Stimulated activated effector memory CD8-positive, alpha-beta T cell treated with anti-CD3 and anti-CD28 coated beads, Interleukin-12 subunit alpha, Interleukin-12 subunit beta, amount 100 ng/mL, for 72 hours (primary cell): ENCODE measurements around the gene PCNX2.

ENCODE experiments used
- ATAC-seq: fragments of 150-1000 bp; cut with Tn5 transposase; 2 replicates; pipeline ENCODE4 v1.10.0; 2021
- DNase-seq, 2 donors: peaks; one replicate each; pipeline ENCODE4 v3.0.0; 2021 to 2022; ENCODE audit warnings: low spot score in 2 of 2
- H3K27ac Mint-ChIP-seq: one replicate; pipeline ENCODE4 v1.8.0; 2022; ENCODE audit warnings: mild to moderate bottlenecking, mixed read lengths
- H3K36me3 Mint-ChIP-seq: one replicate; pipeline ENCODE4 v1.8.0; 2022; ENCODE audit warnings: mild to moderate bottlenecking, mixed read lengths
- H3K4me1 Mint-ChIP-seq: one replicate; pipeline ENCODE4 v1.8.0; 2022; ENCODE audit warnings: mixed read lengths
- H3K4me3 Mint-ChIP-seq: one replicate; pipeline ENCODE4 v1.8.0; 2022; ENCODE audit warnings: mild to moderate bottlenecking, mixed read lengths
- H3K9me3 Mint-ChIP-seq: one replicate; pipeline ENCODE4 v1.8.0; 2022; ENCODE audit warnings: mixed read lengths

PCNX2 gene

GRCh38 chr1:232936941-232937340, 358.6 kb downstream of the PCNX2 start:
- Mint-ChIP-seq H3K36me3 (no peaks in the 10 kb centered on the region), H3K4me1 (no peaks in the 10 kb centered on the region), H3K9me3 (no peaks in the 10 kb centered on the region), H3K4me3 (no peak overlapping the region), H3K27ac (no peak overlapping the region)
- ATAC-seq (no peak), DNase-seq (no peak)
